SK-N-MC (cell line): Measurements from ENCODE around the gene PEX5.

Experiments used
- EZH2 ChIP-seq: fragments of 200-600 bp; sonication (generic); IDR thresholded peaks from one replicate; pipeline ENCODE4 v1.6.1; 2017; ENCODE audit warnings: antibody characterized with exemption
- POLR2AphosphoS5 ChIP-seq: IDR thresholded peaks from 2 replicates; pipeline ENCODE4 v1.6.1; 2012; ENCODE audit warnings: mild to moderate bottlenecking, low read depth, low read length, borderline replicate concordance

GRCh38 chr12:7259060-7259459, 69.6 kb downstream of the PEX5 start:
- TF ChIP-seq EZH2 (no peak), POLR2AphosphoS5 (no peak)
